Ishikawa (cell line): Measurements from ENCODE around the gene VTI1A.

Source experiments
- CEBPB ChIP-seq: IDR thresholded peaks from 2 replicates; pipeline ENCODE4 v1.6.1; 2012
- CREB1 ChIP-seq: IDR thresholded peaks from 2 replicates; pipeline ENCODE4 v1.6.1; 2012; ENCODE audit warnings: low read depth
- EGR1 ChIP-seq: IDR thresholded peaks from 2 replicates; pipeline ENCODE4 v1.6.1; 2012
- EP300 ChIP-seq: IDR thresholded peaks from 2 replicates; pipeline ENCODE4 v1.6.1; 2012; ENCODE audit warnings: borderline replicate concordance
- FOXM1 ChIP-seq: IDR thresholded peaks from 2 replicates; pipeline ENCODE4 v1.6.1; 2012; ENCODE audit warnings: low read depth, borderline replicate concordance
- NFIC ChIP-seq: IDR thresholded peaks from 2 replicates; pipeline ENCODE4 v1.6.1; 2012
- RAD21 ChIP-seq: IDR thresholded peaks from 2 replicates; pipeline ENCODE4 v1.6.1; 2012; ENCODE audit warnings: low read depth
- TAF1 ChIP-seq: IDR thresholded peaks from 2 replicates; pipeline ENCODE4 v1.6.1; 2012; ENCODE audit warnings: low read depth, mild to moderate bottlenecking
- TCF12 ChIP-seq: IDR thresholded peaks from 2 replicates; pipeline ENCODE4 v1.6.1; 2012; ENCODE audit warnings: low read depth
- TEAD4 ChIP-seq: IDR thresholded peaks from 2 replicates; pipeline ENCODE4 v1.6.1; 2012
- YY1 ChIP-seq: IDR thresholded peaks from 2 replicates; pipeline ENCODE4 v1.6.1; 2012; ENCODE audit warnings: low read depth
- ZBTB7A ChIP-seq: IDR thresholded peaks from 2 replicates; pipeline ENCODE4 v1.6.1; 2012; ENCODE audit warnings: low read depth
- TF ChIP-seq, protein P1 (sequence below): IDR thresholded peaks from 2 replicates; pipeline ENCODE4 v1.6.1; 2012
- TF ChIP-seq, protein P2 (sequence below): IDR thresholded peaks from 2 replicates; pipeline ENCODE4 v1.6.1; 2012; ENCODE audit warnings: low read depth, mild to moderate bottlenecking
- TF ChIP-seq, protein P3 (sequence below): IDR thresholded peaks from 2 replicates; pipeline ENCODE4 v1.6.1; 2012

Gene VTI1A

DNA sequence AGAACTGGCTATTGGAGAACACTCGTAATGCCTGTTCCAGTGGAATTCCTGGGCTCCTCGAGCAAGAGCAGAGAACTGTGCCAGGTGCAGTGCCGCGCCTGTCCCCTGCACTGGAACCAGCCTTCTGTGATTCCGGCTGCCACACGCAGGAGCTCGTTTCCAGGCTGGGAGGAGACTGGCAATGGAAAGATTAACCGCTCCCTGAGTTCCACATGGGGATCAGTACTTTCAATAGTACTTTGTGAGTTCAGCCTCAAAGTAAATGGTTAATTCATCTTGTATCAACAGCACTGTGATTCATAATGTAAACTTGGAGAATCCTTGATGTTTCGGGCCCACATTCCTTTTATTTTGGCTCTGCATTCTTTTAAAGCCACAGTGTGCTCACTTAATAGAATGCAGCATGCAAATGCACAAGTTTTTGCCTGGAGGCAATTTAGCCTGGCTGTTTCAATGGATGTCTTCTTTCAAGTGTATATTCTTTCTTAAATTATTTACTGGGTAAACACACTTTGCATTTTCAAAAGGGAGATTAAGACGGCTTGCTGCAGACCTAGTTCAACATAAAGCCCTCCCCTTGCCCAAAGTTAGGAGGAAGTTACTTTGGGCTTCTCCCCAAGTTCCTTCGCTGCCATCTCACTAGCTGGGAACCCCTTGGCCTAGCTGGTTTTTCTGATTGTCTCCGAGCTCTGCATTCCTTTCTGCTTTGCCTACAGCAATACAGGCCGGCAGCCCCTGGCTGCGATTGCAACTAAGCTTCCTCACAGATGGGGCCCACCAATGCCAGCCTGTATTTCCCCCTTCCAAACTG, 364.9 kb downstream of the VTI1A start:
- TF ChIP-seq, protein P1, sequence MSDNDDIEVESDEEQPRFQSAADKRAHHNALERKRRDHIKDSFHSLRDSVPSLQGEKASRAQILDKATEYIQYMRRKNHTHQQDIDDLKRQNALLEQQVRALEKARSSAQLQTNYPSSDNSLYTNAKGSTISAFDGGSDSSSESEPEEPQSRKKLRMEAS = no peak
- TF ChIP-seq ZBTB7A (no peak), TEAD4 (no peak), RAD21 (no peak), CREB1 (no peak)

DNA sequence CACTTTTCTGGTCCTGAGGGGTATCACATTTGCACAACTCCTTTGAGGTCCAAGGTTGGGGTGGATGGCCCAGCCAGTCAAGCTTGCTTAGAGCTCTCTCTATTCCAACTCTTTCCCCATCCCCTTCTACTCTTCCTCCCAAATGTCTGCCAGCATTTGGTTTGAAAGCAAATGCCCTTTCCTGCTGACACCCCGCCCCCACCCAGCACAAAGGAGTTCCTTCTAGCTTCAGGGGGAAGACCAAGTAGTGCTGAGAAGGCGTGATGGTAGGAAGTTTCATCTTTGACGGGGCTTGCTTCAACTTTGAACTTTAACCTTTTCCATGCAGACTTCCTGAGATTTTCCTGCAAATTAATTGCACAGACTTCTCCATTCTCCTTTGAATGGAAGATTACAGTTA, 365.6 kb downstream of the VTI1A start:
- no peak for TF ChIP-seq EP300
- TF ChIP-seq, protein P1 = no peak
- no peak for TF ChIP-seq TAF1
- no peak for TF ChIP-seq CREB1

DNA sequence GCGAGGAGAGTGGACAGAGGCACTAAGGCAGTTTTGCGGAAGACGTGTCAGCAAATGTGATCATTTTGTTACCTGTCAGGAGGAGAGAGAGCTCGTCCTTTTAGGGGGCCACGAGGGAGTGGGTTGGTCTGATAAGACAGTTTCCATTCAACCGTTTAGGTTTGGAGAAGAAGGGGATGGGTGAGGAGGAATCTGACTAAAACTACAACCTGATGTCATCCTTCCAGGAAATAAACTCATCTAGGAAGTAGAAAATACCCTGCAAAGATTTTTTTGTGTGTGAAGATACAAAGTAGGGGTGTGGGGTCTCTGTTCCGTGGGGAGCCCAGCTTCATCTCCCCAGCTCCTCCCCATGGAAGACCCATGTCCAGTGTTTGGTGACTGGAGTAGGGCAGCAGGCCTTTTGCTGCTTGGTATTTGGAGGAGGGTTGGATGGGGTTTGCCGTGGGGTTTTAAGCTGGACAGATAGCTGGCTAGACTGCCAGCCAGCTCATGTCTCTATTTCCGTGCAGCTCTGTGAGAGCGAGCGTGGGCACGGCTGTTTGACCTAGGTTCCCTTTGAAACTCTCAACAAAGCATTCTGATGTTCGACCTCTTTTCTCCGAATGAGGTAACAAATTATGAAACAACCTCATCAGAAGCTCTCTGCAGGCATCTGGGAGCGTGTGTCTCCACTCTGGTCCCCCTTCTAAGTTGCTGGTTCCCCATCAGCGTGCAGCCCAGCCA, 367.0 kb downstream of the VTI1A start:
- no peak for TF ChIP-seq EGR1
- TF ChIP-seq, protein P1 = no peak

DNA sequence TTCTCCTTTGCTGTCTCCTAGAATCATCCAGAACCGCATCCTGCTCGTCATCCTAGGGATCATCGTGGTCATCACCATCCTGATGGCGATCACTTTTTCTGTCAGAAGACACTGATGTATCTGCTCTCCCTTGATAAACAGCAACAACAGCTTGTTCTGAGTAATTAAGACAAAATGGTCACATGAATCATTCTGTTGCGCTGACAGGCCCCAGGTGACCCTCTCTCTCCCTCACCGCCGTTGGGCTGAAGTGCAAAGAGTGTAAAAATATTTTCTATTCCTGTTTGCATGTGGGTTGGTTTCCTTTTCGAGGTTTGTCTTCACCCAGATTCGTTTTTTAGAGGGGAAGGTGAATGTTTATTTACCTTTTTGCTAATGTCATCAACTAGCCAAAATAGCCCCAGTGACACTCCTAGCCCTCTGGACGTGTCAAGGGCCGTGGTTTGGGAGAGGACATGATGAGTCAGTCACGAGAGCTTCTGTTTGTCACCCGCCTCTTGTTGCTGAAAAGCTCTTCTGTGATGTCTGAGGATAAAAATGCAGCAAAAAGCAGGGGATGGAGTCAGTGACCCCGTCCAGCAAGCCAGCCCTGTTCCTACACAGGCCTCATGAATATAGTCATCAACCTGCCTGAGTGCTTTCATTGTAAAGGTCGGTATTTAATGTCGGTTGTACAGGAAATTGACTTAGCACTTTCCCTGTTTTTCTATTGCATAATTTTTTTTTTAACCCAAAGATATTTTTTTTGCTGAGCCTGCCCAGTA, 368.4 kb downstream of the VTI1A start:
- TF ChIP-seq RAD21 = no peak
- TF ChIP-seq TCF12 = no peak
- TF ChIP-seq FOXM1 = no peak
- TF ChIP-seq TAF1 = no peak
- TF ChIP-seq, protein P2, sequence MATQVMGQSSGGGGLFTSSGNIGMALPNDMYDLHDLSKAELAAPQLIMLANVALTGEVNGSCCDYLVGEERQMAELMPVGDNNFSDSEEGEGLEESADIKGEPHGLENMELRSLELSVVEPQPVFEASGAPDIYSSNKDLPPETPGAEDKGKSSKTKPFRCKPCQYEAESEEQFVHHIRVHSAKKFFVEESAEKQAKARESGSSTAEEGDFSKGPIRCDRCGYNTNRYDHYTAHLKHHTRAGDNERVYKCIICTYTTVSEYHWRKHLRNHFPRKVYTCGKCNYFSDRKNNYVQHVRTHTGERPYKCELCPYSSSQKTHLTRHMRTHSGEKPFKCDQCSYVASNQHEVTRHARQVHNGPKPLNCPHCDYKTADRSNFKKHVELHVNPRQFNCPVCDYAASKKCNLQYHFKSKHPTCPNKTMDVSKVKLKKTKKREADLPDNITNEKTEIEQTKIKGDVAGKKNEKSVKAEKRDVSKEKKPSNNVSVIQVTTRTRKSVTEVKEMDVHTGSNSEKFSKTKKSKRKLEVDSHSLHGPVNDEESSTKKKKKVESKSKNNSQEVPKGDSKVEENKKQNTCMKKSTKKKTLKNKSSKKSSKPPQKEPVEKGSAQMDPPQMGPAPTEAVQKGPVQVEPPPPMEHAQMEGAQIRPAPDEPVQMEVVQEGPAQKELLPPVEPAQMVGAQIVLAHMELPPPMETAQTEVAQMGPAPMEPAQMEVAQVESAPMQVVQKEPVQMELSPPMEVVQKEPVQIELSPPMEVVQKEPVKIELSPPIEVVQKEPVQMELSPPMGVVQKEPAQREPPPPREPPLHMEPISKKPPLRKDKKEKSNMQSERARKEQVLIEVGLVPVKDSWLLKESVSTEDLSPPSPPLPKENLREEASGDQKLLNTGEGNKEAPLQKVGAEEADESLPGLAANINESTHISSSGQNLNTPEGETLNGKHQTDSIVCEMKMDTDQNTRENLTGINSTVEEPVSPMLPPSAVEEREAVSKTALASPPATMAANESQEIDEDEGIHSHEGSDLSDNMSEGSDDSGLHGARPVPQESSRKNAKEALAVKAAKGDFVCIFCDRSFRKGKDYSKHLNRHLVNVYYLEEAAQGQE = no peak
- TF ChIP-seq, protein P3, sequence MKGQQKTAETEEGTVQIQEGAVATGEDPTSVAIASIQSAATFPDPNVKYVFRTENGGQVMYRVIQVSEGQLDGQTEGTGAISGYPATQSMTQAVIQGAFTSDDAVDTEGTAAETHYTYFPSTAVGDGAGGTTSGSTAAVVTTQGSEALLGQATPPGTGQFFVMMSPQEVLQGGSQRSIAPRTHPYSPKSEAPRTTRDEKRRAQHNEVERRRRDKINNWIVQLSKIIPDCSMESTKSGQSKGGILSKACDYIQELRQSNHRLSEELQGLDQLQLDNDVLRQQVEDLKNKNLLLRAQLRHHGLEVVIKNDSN = no peak
- no peak for TF ChIP-seq CEBPB

DNA sequence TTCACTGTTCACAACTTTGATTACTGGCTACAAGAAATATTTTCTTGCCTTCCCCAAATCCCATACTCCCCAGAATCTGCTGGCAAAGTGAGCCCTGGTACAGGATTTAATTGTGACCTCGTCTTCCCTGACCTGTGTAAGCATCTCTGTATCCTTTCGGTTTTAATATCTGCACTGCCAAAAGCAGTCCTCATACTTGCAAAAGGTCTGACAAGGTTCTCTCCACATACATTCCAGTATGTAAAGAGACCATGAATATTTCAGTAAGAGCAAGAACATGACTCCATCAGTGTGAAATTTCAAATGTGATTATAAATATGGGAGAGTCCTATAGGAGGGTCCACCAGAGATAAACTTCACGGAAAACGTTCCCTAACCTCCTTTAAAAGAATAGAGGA, 369.0 kb downstream of the VTI1A start:
- TF ChIP-seq, protein P2 = no peak
- TF ChIP-seq FOXM1 (no peak), EP300 (no peak), RAD21 (no peak), ZBTB7A (no peak), CEBPB (no peak), NFIC (no peak), EGR1 (no peak), TCF12 (no peak), TAF1 (no peak), TEAD4 (no peak), YY1 (no peak), CREB1 (no peak)
- TF ChIP-seq, protein P3 = no peak
- TF ChIP-seq, protein P1 = no peak
